Suprapubic skin (tissue), 4 donors: ENCODE data around the gene BTRC. TPM values are rescaled to one million over a fixed set of nuclear protein-coding genes. Genes with fewer than 3 reads are reported as not detected.

Experiments used
- DNase-seq, 2 donors: peaks; one replicate each; pipeline ENCODE4 v3.0.0-alpha.2; 2019; ENCODE audit warnings: low spot score in 2 of 2
- H3K27ac ChIP-seq: fragments of 200-600 bp; sonication (generic); one replicate; pipeline ENCODE4 v1.5.1; 2019
- H3K27me3 ChIP-seq: fragments of 200-600 bp; sonication (generic); one replicate; pipeline ENCODE4 v1.5.1; 2019
- H3K36me3 ChIP-seq: fragments of 200-600 bp; sonication (generic); one replicate; pipeline ENCODE4 v1.5.1; 2019
- H3K4me1 ChIP-seq: fragments of 200-600 bp; sonication (generic); one replicate; pipeline ENCODE4 v1.5.1; 2019
- H3K4me3 ChIP-seq: fragments of 200-600 bp; sonication (generic); one replicate; pipeline ENCODE4 v1.5.1; 2019; ENCODE audit warnings: mild to moderate bottlenecking
- H3K9me3 ChIP-seq: fragments of 200-600 bp; sonication (generic); one replicate; pipeline ENCODE4 v1.5.1; 2019
- CTCF ChIP-seq, 2 donors: fragments of 200-600 bp in 1 of 2; fragments of 450-650 bp in 1 of 2; sonication (generic) in 1 of 2; IDR thresholded peaks; one replicate each; pipeline ENCODE4 v1.5.1; 2016 to 2019; ENCODE audit warnings: antibody characterized with exemption in 2 of 2, mild to moderate bottlenecking in 1 of 2, moderate library complexity in 1 of 2
- EP300 ChIP-seq: sonication (generic); formaldehyde crosslinking; IDR thresholded peaks from one replicate; pipeline ENCODE4 v1.6.1; 2017; ENCODE audit warnings: antibody characterized with exemption
- POLR2A ChIP-seq, 2 donors: fragments of 450-650 bp; IDR thresholded peaks; one replicate each; pipeline ENCODE4 v1.6.1; 2017; ENCODE audit warnings: antibody characterized with exemption in 2 of 2, mild to moderate bottlenecking in 2 of 2, moderate library complexity in 2 of 2
- POLR2AphosphoS5 ChIP-seq, 3 donors: sonication (generic); formaldehyde crosslinking; IDR thresholded peaks; one replicate each; pipeline ENCODE4 v1.6.1; 2017; ENCODE audit warnings: antibody characterized with exemption in 3 of 3
- WGBS: methylation state at CpG from one replicate; pipeline ENCODE4 v1.1.5; 2018; 5-methylcytosine and 5-hydroxymethylcytosine counted together
- total RNA-seq, 4 donors: library from RNA; depleted of rRNA; stranded (reverse); fragments of >200 nt; gene quantifications; one replicate each; pipeline ENCODE4 v1.1.0, GENCODE V29; 2016

The BTRC gene
- total RNA-seq, 4 donors from 2014 or later = 17.4 to 20.6 (median 18.5) TPM

- Histone ChIP-seq H3K4me1 (peaks cover 5% of the 10 kb centered on the region), H3K4me3 (no peak overlapping the region), H3K36me3 (no peaks in the 10 kb centered on the region), H3K27me3 (no peaks in the 10 kb centered on the region), H3K9me3 (no peaks in the 10 kb centered on the region), H3K27ac (no peak overlapping the region)
- DNase-seq = no peak
- TF ChIP-seq CTCF (IDR thresholded peaks at IDR 0.05) = no peak
- 91% methylated on average over 1 of the region's 1 CpG for WGBS
Observed at GRCh38 chr10:101453318-101453717, 99.4 kb downstream of the BTRC start.

DNA sequence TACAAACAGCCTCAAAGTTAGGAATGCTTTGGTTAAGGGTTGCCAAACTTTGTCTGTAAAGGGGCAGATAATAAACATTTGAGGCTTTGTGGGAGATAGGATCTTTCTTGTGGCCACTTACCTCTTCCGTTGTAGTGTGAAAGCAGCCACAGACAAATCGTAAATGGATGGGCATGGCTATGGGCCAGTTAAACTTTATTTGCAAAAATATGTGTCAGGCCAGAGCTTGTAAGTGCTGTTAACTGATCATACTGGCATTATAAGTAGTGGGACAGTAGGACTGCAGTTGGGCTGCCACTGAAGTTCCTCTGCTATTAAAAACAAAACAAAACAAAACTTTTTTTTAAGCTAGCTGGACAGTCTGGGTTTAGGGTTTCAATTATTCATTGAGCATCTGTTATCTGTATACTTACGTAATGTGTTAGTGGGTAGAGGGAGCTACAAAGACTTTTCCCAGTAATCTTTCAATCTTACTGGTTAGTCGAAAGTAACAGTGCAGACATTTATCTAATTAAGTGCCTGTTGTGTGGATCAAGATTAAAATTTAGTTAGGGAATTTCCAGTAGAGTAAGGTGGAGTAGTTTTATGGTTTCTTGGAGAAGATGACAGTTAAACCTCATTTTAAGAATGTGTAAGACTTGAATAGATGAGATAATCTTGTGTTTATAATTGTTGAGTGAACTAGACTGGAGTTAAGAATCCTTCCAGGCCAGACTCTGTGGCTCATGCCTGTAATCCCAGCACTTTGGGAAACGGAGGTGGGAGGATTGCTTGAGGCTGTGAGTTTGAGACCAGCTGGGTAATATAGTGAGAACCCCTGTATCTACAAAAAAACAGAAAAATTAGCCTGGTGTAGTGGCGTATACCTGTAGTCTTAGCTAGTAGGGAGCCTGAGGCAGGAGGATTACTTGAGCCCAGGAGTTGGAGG, 100.1 kb downstream of the BTRC start:
- TF ChIP-seq CTCF (IDR thresholded peaks at IDR 0.05) (no peak), POLR2AphosphoS5 (IDR thresholded peaks at IDR 0.05) (no peak), EP300 (no peak), POLR2A (IDR thresholded peaks at IDR 0.05) (no peak)
- Histone ChIP-seq H3K4me3 (no peak overlapping the region), H3K36me3 (no peaks in the 10 kb centered on the region), H3K4me1 (peaks cover 5% of the 10 kb centered on the region), H3K27ac (no peak overlapping the region), H3K27me3 (no peaks in the 10 kb centered on the region), H3K9me3 (no peaks in the 10 kb centered on the region)
- no peak for DNase-seq
- WGBS = 56% methylated on average over 6 of the region's 6 CpGs

DNA sequence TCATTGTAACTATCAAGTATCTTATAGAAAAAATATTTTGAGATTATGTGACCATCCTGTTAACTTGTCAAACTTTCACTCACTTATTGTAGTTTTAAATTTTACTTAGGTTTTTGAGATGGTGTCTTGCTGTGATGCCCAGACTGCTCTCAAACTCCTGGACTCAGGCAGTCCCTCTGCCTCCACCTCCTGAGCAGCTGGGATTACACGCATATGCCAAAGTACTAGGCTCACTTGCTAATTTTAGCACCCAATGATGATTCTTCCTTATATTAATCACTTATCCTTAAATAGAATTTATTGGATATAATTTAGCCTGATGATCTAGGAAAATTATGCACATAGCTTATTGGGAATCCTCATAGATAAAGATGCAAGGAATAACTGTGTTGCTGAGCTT, 104.9 kb downstream of the BTRC start:
- no peak overlapping the region for H3K27ac ChIP-seq
- no peaks in the 10 kb centered on the region for H3K27me3 ChIP-seq
- H3K4me1 ChIP-seq = no peaks in the 10 kb centered on the region
- no peaks in the 10 kb centered on the region for H3K9me3 ChIP-seq
- H3K36me3 ChIP-seq = no peaks in the 10 kb centered on the region
- H3K4me3 ChIP-seq = no peak overlapping the region
- no peak for DNase-seq
- 94% methylated on average over 1 of the region's 1 CpG for WGBS
- TF ChIP-seq CTCF (IDR thresholded peaks at IDR 0.05) (no peak), EP300 (no peak), POLR2AphosphoS5 (IDR thresholded peaks at IDR 0.05) (no peak), POLR2A (IDR thresholded peaks at IDR 0.05) (no peak)

- no peak overlapping the region for H3K27ac ChIP-seq
- no peaks in the 10 kb centered on the region for H3K9me3 ChIP-seq
- H3K4me1 ChIP-seq = no peaks in the 10 kb centered on the region
- H3K36me3 ChIP-seq = no peaks in the 10 kb centered on the region
- H3K27me3 ChIP-seq = no peaks in the 10 kb centered on the region
- no peak overlapping the region for H3K4me3 ChIP-seq
- no peak for DNase-seq
- TF ChIP-seq POLR2AphosphoS5 (IDR thresholded peaks at IDR 0.05) (no peak), POLR2A (IDR thresholded peaks at IDR 0.05) (no peak), EP300 (no peak), CTCF (IDR thresholded peaks at IDR 0.05) (no peak)
- 83% methylated on average over 4 of the region's 4 CpGs for WGBS
Observed at GRCh38 chr10:101464082-101464481, 110.1 kb downstream of the BTRC start.

GRCh38 chr10:101464599-101464998, 110.6 kb downstream of the BTRC start:
- Histone ChIP-seq H3K27ac (no peak overlapping the region), H3K4me1 (no peaks in the 10 kb centered on the region), H3K4me3 (no peak overlapping the region), H3K36me3 (no peaks in the 10 kb centered on the region), H3K9me3 (no peaks in the 10 kb centered on the region), H3K27me3 (no peaks in the 10 kb centered on the region)
- 62% methylated on average over 2 of the region's 2 CpGs for WGBS
- TF ChIP-seq EP300 (no peak), CTCF (IDR thresholded peaks at IDR 0.05) (no peak), POLR2AphosphoS5 (IDR thresholded peaks at IDR 0.05) (no peak), POLR2A (IDR thresholded peaks at IDR 0.05) (no peak)
- DNase-seq = no peak
